ENCODE measurements around the gene NR1D1. TPM values are rescaled to one million over a fixed set of nuclear protein-coding genes. Genes with fewer than 3 reads are reported as not detected.

NR1D1 gene
- total RNA-seq, 2 donors from 2014 or later, result 2.3 to 5.9 TPM

DNA sequence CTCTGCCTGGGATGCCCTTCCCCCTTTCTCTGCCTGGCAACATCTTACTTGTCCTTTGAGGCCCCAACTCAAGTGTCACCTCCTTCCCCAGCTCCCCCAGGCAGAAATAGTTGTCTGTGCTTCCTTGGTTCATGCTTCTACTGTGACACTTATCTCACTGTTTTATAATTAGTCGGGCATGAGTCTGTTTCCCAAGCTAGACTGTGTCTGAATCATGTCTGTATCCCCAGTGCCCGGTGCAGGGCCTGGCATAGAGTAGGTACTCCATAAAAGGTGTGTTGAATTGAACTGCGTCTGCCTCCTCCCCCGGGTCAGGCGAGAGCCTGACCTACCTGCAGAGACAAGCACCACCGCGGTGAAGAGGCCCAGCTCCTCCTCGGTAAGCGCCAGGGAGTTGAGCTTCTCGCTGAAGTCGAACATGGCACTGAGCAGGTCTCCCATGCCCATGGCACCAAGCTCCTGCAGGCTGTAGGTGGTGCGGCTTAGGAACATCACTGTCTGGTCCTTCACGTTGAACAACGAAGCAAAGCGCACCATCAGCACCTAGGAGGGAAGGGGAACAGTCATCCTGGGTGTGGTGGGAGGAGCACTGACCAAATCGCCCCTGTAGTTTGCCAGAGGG, 6.7 kb downstream of the NR1D1 start:
- Histone ChIP-seq H3K4me3 (no peak overlapping the region), H3K36me3 (replicated peaks in 1 of 2; ENCODE audit: insufficient read depth in 1 of 2, low read depth in 2 of 2) (peaks cover 8 to 11% of the 10 kb centered on the region in 2 donors), H3K27me3 (no peaks in the 10 kb centered on the region), H3K4me1 (peaks cover 54% of the 10 kb centered on the region), H3K9me3 (no peaks in the 10 kb centered on the region), H3K27ac (peak overlapping the region in 3 of 4 donors; percentile 5 to 99 (median 41))
- 67 to 72% methylated on average over 10 to 16 of the region's 16 CpGs for WGBS, 2 donors
- intact Hi-C loops (cut with DNase I), result no loop called here
- no peak for ATAC-seq
- TF ChIP-seq, protein P1, sequence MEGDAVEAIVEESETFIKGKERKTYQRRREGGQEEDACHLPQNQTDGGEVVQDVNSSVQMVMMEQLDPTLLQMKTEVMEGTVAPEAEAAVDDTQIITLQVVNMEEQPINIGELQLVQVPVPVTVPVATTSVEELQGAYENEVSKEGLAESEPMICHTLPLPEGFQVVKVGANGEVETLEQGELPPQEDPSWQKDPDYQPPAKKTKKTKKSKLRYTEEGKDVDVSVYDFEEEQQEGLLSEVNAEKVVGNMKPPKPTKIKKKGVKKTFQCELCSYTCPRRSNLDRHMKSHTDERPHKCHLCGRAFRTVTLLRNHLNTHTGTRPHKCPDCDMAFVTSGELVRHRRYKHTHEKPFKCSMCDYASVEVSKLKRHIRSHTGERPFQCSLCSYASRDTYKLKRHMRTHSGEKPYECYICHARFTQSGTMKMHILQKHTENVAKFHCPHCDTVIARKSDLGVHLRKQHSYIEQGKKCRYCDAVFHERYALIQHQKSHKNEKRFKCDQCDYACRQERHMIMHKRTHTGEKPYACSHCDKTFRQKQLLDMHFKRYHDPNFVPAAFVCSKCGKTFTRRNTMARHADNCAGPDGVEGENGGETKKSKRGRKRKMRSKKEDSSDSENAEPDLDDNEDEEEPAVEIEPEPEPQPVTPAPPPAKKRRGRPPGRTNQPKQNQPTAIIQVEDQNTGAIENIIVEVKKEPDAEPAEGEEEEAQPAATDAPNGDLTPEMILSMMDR (IDR thresholded peaks at IDR 0.05), result no peak
- no peak for TF ChIP-seq POLR2A (IDR thresholded peaks at IDR 0.05)
- no peak for DNase-seq

- ATAC-seq (no peak), DNase-seq (no peak)
- intact Hi-C loops (cut with DNase I), result no loop called here
- H3K27ac ChIP-seq, result peak overlapping the region in 2 of 4 donors; percentile 41
- H3K9me3 ChIP-seq, result no peaks in the 10 kb centered on the region
- no peaks in the 10 kb centered on the region for H3K27me3 ChIP-seq
- TF ChIP-seq, protein P1 (IDR thresholded peaks at IDR 0.05), result no peak
- H3K4me3 ChIP-seq, result no peak overlapping the region
- H3K4me1 ChIP-seq, result peaks cover 48% of the 10 kb centered on the region
- peaks cover 8 to 16% of the 10 kb centered on the region in 2 donors for H3K36me3 ChIP-seq (replicated peaks in 1 of 2; ENCODE audit: insufficient read depth in 1 of 2, low read depth in 2 of 2)
- WGBS, 2 donors, result 78 to 89% methylated on average over 29 of the region's 29 CpGs
These were observed 7.3 kb downstream of the NR1D1 start for GRCh38 chr17:40093005-40093579.

DNA sequence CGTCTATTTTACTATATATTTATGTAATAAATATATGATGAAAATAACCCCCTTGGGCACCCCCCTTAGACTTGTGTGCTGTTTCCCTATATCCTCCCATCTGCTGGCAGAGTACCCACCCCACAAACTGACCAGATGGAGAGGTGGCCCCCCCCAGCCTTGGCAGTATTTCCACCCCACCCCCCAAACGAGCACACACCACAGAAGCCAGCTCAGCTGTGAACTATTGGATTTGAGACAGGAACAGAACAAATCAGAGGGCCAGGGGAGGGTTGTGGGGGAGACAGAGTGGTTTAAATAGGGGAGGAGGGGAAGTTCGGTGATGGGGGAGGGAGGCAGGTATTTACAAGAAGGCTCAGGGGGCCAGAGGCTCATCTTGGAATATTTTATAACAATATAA, 7.8 kb downstream of the NR1D1 start:
- no peak overlapping the region for H3K4me3 ChIP-seq
- 38 to 43% methylated on average over 3 of the region's 3 CpGs for WGBS, 2 donors
- H3K27ac ChIP-seq, result peak overlapping the region in 2 of 4 donors; percentile 16 to 41
- no peaks in the 10 kb centered on the region for H3K9me3 ChIP-seq
- TF ChIP-seq POLR2A (IDR thresholded peaks at IDR 0.05), result no peak
- TF ChIP-seq, protein P1 (IDR thresholded peaks at IDR 0.05), result no peak
- H3K27me3 ChIP-seq, result no peaks in the 10 kb centered on the region
- DNase-seq (no peak), ATAC-seq (no peak)
- intact Hi-C loops (cut with DNase I), result no loop called here
- H3K36me3 ChIP-seq (replicated peaks in 1 of 2; ENCODE audit: insufficient read depth in 1 of 2, low read depth in 2 of 2), result peaks cover 8 to 20% of the 10 kb centered on the region in 2 donors
- H3K4me1 ChIP-seq, result peaks cover 43% of the 10 kb centered on the region

GRCh38 chr17:40091691-40092397, 8.5 kb downstream of the NR1D1 start:
- TF ChIP-seq, protein P1 (IDR thresholded peaks at IDR 0.05), result no peak
- TF ChIP-seq POLR2A (IDR thresholded peaks at IDR 0.05), result peak in 2 of 3 donors; percentile 8 to 20
- peak; percentile 11 for ATAC-seq

More at GRCh38 chr17:40091691-40092397, 8.5 kb downstream of the NR1D1 start:
- H3K27ac ChIP-seq, result peak overlapping the region; percentile 41 to 66 (median 56)
- peaks cover 8 to 22% of the 10 kb centered on the region in 2 donors for H3K36me3 ChIP-seq (replicated peaks in 1 of 2; ENCODE audit: insufficient read depth in 1 of 2, low read depth in 2 of 2)
- H3K9me3 ChIP-seq, result no peaks in the 10 kb centered on the region
- 27 to 33% methylated on average over 13 to 18 of the region's 18 CpGs for WGBS, 2 donors
- H3K27me3 ChIP-seq, result no peaks in the 10 kb centered on the region
- no peak overlapping the region for H3K4me3 ChIP-seq
- DNase-seq, result peak in 2 of 4 donors; percentile 54 to 56
- H3K4me1 ChIP-seq, result peaks cover 36% of the 10 kb centered on the region
- intact Hi-C loops (cut with DNase I), result no loop called here

Measured in body of pancreas (tissue), 4 donors.